Brain microvascular endothelial cell (primary cell): ENCODE measurements around the gene PTPN20.

Source experiments
- DNase-seq: peaks from one replicate; pipeline ENCODE4 v3.0.0-alpha.2; 2020
- H3K27ac ChIP-seq: fragments of 250-450 bp; sonication (Bioruptor Pico); 2 replicates; pipeline ENCODE4 v1.5.1; 2020; ENCODE audit warnings: mild to moderate bottlenecking, moderate library complexity
- H3K27me3 ChIP-seq: fragments of 250-450 bp; sonication (Bioruptor Pico); replicated peaks from 2 replicates; pipeline ENCODE4 v1.5.1; 2020; ENCODE audit warnings: mild to moderate bottlenecking
- H3K36me3 ChIP-seq: fragments of 250-450 bp; sonication (Bioruptor Pico); replicated peaks from 2 replicates; pipeline ENCODE4 v1.5.1; 2020; ENCODE audit warnings: mild to moderate bottlenecking
- H3K4me3 ChIP-seq: 2 replicates; pipeline ENCODE4 v1.5.1; 2011; ENCODE audit warnings: low read depth, mild to moderate bottlenecking, control low read depth, low read length, moderate library complexity
- in situ Hi-C: cut with HindIII; loops from 2 replicates; pipeline ENCODE4 v1.10.0; 2017; ENCODE audit warnings: low sequenced_read_pairs, low pct_ligation_motif_present
- TF ChIP-seq, protein P1 (sequence below): IDR thresholded peaks from 2 replicates; pipeline ENCODE4 v1.5.1; 2011; ENCODE audit warnings: low read depth, mild to moderate bottlenecking, moderate library complexity, low read length, control low read depth, inconsistent platforms; ENCODE audit errors: missing control alignments

PTPN20 gene

GRCh38 chr10:47026301-47027107 lies 115.3 kb downstream of the PTPN20 start:
- Histone ChIP-seq H3K4me3 (no peak overlapping the region), H3K36me3 (no peaks in the 10 kb centered on the region), H3K27ac (no peak overlapping the region), H3K27me3 (no peaks in the 10 kb centered on the region)
- in situ Hi-C loops, result loop anchor here (25.0 kb wide), 1 partner anchor 286 kb away; the partner anchor contains the start of genes GDF10 and GDF2
- DNase-seq, result no peak
- TF ChIP-seq, protein P1, sequence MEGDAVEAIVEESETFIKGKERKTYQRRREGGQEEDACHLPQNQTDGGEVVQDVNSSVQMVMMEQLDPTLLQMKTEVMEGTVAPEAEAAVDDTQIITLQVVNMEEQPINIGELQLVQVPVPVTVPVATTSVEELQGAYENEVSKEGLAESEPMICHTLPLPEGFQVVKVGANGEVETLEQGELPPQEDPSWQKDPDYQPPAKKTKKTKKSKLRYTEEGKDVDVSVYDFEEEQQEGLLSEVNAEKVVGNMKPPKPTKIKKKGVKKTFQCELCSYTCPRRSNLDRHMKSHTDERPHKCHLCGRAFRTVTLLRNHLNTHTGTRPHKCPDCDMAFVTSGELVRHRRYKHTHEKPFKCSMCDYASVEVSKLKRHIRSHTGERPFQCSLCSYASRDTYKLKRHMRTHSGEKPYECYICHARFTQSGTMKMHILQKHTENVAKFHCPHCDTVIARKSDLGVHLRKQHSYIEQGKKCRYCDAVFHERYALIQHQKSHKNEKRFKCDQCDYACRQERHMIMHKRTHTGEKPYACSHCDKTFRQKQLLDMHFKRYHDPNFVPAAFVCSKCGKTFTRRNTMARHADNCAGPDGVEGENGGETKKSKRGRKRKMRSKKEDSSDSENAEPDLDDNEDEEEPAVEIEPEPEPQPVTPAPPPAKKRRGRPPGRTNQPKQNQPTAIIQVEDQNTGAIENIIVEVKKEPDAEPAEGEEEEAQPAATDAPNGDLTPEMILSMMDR, result no peak

DNA sequence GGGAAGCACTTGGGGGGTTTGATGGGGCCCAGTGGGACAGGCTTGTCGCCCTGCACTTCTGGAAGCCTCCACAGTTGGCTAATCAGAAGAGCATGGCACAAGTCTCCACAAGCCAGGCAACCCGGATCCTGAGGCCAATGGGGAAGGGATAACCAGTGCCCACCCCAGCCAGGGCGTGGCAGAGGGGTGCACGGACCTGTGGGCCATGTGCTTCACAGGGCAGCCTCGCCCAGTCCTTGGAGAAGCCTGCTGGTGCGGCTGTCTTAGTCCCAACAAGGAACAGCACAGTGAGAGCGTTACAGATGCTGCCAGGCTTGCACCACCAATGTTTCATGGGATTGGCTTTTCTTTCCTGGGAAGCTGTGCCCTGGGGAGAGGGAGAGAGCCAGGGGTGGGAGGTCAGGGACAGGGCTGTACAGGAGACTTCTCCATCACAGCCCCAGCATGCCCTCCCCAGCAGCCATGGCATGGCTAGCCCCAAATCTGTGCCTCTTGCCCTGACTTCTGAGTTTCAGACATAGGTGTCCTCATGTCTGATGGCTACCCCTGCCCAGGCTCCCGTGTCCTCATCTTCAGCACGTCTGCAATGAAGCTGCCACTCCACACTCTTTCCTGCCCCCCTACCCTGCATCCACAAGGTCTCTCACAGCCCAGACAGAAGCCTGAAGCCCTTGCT lies 116.0 kb downstream of the PTPN20 start:
- H3K36me3 ChIP-seq, result no peaks in the 10 kb centered on the region

GRCh38 chr10:47027784-47028260 lies 116.6 kb downstream of the PTPN20 start:
- in situ Hi-C loops, result loop anchor here (25.0 kb wide), 1 partner anchor 284 kb away; the partner anchor contains the start of genes GDF10 and GDF2
- H3K27me3 ChIP-seq, result no peaks in the 10 kb centered on the region
- H3K27ac ChIP-seq, result no peak overlapping the region
- no peaks in the 10 kb centered on the region for H3K36me3 ChIP-seq
- TF ChIP-seq, protein P1, result no peak
- no peak for DNase-seq
- H3K4me3 ChIP-seq, result no peak overlapping the region

More for the DNA sequence above, 116.0 kb downstream of the PTPN20 start:
- no peak for DNase-seq
- H3K27ac ChIP-seq, result no peak overlapping the region
- in situ Hi-C loops, result loop anchor here (25.0 kb wide), 1 partner anchor 285 kb away; the partner anchor contains the start of genes GDF10 and GDF2
- no peak overlapping the region for H3K4me3 ChIP-seq
- H3K27me3 ChIP-seq, result no peaks in the 10 kb centered on the region
- TF ChIP-seq, protein P1, result no peak

DNA sequence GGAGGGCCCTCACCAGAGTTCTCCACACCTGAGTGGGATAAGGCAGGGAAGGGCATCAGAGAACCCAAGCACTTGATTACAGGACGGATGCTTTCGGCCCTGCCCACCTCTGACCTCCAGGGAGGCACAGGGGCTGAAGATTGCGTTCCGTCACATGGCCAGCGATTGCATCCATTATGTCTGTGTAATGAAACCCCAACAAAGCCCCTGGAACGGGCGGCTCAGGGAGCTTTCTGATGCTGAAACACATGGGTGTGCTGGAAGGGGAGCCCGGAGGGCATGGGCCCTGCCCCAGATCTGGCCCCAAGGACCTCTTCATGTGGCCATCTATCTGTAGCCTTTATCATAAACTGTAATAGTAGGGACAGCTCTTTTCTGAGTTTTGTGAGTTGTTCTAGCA lies 117.2 kb downstream of the PTPN20 start:
- Histone ChIP-seq H3K27ac (no peak overlapping the region), H3K27me3 (no peaks in the 10 kb centered on the region), H3K4me3 (no peak overlapping the region), H3K36me3 (no peaks in the 10 kb centered on the region)
- TF ChIP-seq, protein P1, result no peak
- in situ Hi-C loops, result loop anchor here (25.0 kb wide), 1 partner anchor 284 kb away; the partner anchor contains the start of genes GDF10 and GDF2
- DNase-seq, result no peak

DNA sequence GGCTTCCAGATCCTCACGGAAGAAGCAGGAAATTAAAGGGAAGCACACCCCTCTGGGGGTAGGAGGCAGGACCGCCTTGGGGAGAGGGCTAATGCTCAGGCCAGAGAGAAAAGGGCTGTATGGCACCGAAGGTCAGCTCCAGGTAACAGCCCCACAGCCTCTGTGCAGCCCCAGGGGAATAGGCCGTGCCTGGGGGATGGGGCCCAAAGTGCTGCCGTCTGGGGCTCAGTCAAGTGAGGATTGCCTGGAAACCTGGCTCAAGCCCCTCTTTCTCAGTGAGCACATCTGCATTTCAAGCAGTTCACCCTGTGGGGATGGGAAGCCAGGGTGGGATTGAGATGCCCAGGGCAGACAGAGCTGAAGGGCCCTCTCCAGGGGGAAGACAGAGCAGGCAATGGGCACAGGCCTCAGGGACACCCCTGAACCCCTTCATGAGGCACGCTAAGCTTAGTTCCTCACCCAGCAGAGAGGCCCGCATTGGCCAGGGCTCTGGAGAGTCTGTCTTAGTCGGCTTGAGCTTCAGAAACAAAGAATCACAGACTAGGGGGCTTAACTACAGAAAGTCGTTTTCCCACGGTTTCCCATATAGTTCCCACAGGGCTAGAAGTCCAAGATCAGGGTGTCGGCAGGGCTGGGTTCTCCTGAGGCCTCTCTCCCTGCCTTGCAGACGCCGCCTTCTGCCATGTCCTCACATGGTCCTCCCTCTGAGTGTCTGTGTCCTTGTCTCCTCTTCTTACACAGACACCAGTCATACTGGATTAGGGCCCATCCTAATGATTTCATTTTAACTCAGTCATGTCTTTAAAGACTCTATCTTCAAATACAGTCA lies 118.2 kb downstream of the PTPN20 start:
- DNase-seq, result no peak
- H3K36me3 ChIP-seq, result no peaks in the 10 kb centered on the region
- H3K4me3 ChIP-seq, result no peak overlapping the region
- in situ Hi-C loops, result loop anchor here (25.0 kb wide), 1 partner anchor 283 kb away; the partner anchor contains the start of genes GDF10 and GDF2
- no peak overlapping the region for H3K27ac ChIP-seq
- H3K27me3 ChIP-seq, result no peaks in the 10 kb centered on the region
- TF ChIP-seq, protein P1, result no peak
